C4-2B (cell line): ENCODE results near the gene ZNF418.

Experiments used
- ZFX ChIP-seq: fragments of 450-650 bp; IDR thresholded peaks from 2 replicates; pipeline ENCODE4 v1.6.1; 2017
- TF ChIP-seq, protein P1 (sequence below): fragments of 450-650 bp; conservative IDR thresholded peaks from 2 replicates; pipeline ENCODE4 v1.5.1; 2017; ENCODE audit warnings: mild to moderate bottlenecking

DNA sequence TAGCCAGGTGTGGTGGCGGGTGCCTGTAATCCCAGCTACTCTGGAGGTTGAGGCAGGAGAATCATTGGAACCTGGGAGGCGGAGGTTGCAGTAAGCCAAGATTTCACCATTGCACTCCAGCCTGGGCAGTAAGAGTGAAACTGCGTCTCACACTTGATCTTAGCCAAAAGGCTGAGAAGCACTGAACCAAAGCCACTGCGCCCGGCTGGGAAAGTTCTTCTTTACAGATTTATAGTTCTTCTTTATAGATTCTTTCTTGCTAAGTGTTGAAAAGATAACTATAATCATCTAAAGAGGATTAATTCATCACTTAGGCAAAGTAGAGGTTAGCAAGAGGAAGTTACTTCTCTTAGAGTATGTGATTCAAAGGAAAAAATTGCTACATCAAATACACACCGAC, 29.9 kb downstream of the ZNF418 start:
- TF ChIP-seq, protein P1, sequence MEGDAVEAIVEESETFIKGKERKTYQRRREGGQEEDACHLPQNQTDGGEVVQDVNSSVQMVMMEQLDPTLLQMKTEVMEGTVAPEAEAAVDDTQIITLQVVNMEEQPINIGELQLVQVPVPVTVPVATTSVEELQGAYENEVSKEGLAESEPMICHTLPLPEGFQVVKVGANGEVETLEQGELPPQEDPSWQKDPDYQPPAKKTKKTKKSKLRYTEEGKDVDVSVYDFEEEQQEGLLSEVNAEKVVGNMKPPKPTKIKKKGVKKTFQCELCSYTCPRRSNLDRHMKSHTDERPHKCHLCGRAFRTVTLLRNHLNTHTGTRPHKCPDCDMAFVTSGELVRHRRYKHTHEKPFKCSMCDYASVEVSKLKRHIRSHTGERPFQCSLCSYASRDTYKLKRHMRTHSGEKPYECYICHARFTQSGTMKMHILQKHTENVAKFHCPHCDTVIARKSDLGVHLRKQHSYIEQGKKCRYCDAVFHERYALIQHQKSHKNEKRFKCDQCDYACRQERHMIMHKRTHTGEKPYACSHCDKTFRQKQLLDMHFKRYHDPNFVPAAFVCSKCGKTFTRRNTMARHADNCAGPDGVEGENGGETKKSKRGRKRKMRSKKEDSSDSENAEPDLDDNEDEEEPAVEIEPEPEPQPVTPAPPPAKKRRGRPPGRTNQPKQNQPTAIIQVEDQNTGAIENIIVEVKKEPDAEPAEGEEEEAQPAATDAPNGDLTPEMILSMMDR: no peak
- no peak for TF ChIP-seq ZFX
